GM21723 (cell line): Measurements from ENCODE around the gene GRIK3.

Source experiments
- ATAC-seq: cut with Tn5 transposase; IDR thresholded peaks from one replicate; pipeline ENCODE4 v1.9.1; 2021; ENCODE audit warnings: mild to moderate bottlenecking, moderate library complexity; ENCODE audit not compliant: unreplicated experiment

GRIK3 gene

GRCh38 chr1:36835696-36836095 is 198.6 kb downstream of the GRIK3 start:
- ATAC-seq: no peak

DNA sequence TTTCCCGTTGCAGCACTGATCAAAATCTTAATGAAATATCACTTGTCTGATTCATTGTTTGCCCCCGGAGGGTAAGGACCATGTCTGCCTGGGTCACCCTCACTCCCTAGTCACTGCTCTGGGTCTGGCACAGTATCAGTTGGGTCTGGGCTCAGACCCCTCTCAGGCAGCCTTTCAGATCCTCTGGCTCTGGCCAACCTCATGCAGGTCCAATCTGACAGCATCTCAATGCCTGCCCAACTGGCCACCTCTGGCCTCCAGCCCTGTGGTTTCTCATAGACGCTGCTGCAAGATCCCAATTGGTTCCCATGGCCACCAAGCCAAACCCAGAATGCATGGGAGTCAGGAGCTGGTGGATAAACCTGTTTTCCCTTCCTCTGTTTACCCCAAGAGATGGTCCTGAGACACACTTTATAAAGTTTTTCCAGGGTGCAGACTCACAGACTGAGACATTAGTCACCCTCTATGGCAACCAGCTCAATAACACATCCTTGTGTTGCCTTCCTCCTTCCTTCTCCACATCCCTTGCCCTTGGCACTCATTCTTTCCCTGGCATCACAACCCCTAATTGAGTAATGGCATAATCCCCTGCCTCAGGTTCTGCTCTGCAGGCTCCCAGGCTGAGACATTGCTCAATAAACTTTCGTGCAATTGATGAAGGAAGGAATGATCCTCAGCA is 199.2 kb downstream of the GRIK3 start:
- no peak for ATAC-seq

GRCh38 chr1:36834586-36834985 is 199.7 kb downstream of the GRIK3 start:
- ATAC-seq: no peak

- no peak for ATAC-seq
Measured at GRCh38 chr1:36831186-36831810, 203.0 kb downstream of the GRIK3 start.

GRCh38 chr1:36829961-36830360 is 204.4 kb downstream of the GRIK3 start:
- no peak for ATAC-seq

GRCh38 chr1:36829066-36829465 is 205.2 kb downstream of the GRIK3 start:
- no peak for ATAC-seq

DNA sequence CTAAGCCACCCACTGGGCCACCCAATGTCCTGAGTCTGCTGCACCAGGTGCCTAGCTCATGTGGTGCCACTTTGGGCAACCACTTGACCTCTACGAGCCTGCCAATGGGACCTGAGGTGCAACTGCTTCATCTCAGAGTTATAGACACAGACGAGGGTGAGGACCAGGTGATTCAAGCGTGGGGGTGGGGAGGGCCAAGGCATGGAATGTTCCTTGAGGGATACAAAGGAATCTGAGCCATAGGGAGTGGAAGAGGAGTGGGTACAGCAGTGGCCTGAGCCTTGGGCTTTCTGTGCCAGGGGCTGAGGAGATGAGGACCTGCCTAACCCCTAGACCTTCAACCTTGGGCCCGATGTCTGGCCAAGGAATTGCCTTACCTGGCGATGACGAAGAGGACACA is 209.1 kb downstream of the GRIK3 start:
- no peak for ATAC-seq

DNA sequence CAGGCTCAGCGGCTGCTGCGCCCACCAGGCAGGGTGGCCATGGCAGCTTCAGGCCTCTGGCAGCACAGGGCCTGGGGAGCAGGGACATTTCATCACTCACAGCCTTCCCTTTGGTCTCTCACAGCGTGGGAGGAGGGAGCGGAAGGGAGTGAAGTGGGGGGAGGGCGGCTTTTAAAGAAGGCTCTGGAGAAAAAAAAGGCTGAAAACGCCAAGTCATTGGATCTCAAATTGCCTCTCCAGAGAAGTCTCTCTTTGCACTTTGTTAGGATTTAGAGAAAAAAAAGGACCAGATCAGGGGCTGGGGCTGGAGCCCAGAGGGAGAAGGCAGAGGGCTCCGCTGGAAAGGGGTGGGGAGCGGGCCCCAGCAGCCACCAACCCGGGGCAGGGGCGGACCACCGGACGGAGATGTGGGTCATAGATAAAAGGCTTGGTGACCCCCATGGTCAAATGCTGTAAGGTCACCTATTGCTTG is 209.9 kb downstream of the GRIK3 start:
- ATAC-seq: no peak

DNA sequence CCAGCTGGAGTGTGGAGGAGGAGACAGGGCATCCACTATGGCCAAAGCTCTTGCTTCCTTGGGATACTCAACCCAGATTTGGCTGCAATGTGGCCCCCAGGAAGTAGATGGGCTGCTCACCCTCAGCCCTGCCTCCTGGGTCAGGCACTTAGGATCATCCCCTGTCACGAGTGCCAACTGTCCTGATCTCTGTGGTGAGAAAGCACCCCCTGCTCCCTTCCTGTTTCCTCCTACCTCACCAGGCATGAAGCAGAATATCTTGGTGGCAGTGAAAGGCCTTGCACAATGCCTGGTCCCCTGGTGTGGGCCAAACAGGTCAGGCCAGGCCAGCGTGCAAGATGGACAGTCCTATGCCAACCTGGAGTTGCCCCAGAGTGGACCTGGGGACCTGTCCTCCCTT is 211.7 kb downstream of the GRIK3 start:
- no peak for ATAC-seq

DNA sequence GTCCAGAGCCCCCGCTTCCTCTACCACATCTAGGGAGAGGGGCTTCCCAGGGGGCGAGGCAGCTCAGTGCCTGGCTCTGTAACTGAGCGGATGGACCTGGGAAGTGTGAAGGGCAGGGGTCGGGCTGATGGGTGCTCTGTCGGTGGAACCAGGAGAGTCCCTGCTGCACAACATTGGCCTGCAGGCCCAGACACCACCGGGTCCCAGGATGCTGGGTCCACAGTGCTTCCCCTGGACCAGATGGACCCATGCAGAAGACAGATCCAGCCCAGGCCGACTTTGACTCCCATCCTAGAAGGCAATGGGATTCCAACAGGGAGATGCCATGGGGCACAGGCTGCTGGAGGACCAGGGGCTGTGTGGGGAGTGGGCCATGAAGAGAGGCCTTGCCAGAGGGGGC is 212.9 kb downstream of the GRIK3 start:
- ATAC-seq: no peak

DNA sequence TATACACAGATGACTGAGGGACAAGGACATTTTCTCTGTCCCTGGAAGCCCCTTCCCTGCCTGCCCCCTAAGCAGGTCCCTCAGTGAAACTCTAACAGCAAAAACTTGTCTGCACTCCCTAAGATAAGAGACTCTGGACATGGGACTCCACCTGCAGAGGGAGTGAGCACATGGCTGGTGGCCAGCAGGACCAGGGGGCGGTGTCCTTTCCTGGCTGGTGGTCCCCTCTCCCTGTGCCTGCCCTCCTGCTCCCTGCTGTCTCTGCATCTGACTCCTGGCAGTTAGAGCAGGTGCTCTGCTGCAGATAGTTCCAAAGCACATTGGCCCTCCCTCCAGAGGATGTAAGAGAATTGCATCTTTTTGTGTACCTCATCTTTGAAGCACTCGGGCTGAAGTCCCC is 215.5 kb downstream of the GRIK3 start:
- ATAC-seq: no peak

GRCh38 chr1:36816348-36816747 is 218.0 kb downstream of the GRIK3 start:
- ATAC-seq: no peak

GRCh38 chr1:36814774-36815173 is 219.5 kb downstream of the GRIK3 start:
- no peak for ATAC-seq

DNA sequence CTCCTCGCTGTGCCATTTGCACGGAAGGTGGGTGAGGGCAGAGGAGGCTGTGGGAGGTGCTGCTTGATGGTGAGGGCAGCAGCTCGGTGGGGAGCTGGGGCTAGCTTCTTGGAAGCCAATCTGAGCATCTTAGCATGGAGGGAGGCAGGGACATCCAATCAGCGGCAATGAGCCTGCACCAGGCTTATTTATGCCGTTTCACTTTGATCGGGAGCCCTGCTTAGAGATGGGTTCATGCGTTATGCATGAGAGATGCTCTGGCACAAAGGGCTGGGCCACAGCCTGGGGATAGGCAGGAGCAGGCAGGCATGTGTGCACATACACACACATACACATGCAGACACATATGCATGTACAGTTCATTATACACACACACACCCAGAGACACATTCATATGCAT is 220.2 kb downstream of the GRIK3 start:
- no peak for ATAC-seq

- no peak for ATAC-seq
Measured at GRCh38 chr1:36807262-36807661, 227.1 kb downstream of the GRIK3 start.

DNA sequence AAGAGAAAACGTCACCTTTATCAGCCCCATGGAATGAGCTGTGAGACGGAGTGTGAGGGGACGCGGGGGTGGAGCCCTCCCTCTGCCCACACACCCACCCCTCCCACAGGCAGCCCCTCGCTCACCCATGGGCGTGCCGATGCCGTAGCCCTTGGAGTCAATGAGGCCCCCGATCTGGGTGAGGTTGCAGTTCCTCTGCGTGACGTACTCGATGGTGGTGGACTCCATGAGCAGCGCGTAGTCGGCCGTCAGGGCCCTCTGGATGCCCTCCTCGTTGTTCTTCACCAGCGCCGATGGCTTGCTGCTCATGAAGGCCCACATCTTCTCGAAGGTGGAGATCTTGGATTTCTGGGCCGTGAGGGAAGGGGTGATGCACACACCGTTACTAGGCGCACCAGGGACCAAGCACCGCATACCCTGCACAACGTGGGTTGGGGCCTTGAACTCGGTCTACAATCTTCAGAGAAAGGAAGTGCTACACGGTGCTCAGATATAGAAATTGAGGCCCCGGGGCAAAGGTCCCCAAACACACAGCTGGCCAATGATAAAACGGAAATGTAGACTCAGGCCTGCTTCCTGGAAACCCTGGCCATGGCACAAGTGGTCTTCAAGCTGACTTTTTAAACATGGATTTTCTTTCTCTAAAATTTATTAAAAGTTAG is 228.2 kb downstream of the GRIK3 start:
- no peak for ATAC-seq

DNA sequence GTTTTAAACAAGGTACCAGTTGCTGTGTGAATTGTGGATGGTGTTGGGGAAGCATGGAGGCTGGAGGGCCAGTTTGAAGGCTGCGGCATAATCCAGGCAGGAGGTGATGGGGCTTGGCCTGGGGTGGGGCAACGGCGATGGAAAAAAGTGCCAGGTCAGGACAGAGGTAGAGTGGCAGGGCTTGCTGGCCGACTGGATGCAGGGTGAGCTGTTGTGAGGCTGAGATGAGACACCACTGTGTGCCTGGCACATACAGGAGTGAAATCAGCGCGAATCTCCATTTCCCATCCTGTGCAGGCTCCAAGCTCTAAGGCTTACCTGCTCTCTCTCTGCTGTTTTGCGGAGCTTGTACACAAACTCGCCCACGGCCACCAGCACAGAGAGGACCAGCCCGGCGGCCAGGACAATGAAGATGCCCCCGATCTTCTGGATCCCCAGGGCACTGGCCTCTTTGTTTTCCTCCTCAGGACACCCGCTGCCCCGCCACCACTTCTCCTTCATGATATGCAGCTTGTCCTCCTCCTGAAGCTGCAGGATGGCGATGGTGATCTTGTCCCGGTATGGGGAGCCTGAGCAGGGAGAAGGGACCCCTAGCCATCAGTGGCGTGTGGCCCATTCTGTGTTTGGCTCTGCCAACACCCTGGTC is 229.5 kb downstream of the GRIK3 start:
- no peak for ATAC-seq

- ATAC-seq: no peak
Measured at GRCh38 chr1:36803868-36804570, 230.3 kb downstream of the GRIK3 start.

DNA sequence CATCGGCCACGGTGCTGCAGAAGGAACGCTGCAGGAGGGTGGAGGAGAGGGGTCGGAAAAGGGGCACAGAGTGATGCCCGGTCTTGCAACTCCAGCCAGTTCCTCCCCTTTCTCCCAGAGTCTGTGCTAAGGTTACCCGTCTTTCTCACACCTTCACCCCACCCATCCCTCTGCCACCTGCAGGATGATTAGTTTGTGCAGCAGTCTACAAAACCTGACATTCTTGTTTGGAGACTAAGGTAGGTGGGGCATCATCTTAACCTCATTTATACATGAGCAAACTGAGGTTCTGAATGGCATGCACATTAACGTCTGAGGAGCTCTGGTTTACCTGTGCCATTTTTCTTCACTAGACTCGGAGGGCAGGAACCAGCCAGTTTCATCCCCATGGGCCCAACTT is 232.3 kb downstream of the GRIK3 start:
- no peak for ATAC-seq

GRCh38 chr1:36797761-36798160 is 236.6 kb downstream of the GRIK3 start:
- ATAC-seq: no peak

GRCh38 chr1:36796733-36797132 is 237.6 kb downstream of the GRIK3 start:
- no peak for ATAC-seq
